GM23338 (cell line): ENCODE measurements around the gene HORMAD2.

Experiments
- CTCF ChIP-seq, 2 experiments: fragments of 200-600 bp in 1 of 2; sonication (generic) in 1 of 2; conservative IDR thresholded peaks; 2 replicates each; pipeline versions ENCODE4 v1.5.1 to v1.6.1; 2016 to 2017; ENCODE audit warnings: antibody characterized with exemption in 2 of 2, low read depth in 2 of 2, mild to moderate bottlenecking in 2 of 2, moderate library complexity in 1 of 2
- EZH2 ChIP-seq: fragments of 200-600 bp; sonication (generic); IDR thresholded peaks from one replicate; pipeline ENCODE4 v1.8.0; 2017; ENCODE audit warnings: antibody characterized with exemption, mild to moderate bottlenecking, low read depth; ENCODE audit not compliant: unreplicated experiment
- POLR2AphosphoS5 ChIP-seq: IDR thresholded peaks from 2 replicates; pipeline ENCODE4 v1.6.1; 2016; ENCODE audit warnings: antibody characterized with exemption, low read depth
- REST ChIP-seq: IDR thresholded peaks from one replicate; pipeline ENCODE4 v1.6.1; 2018; ENCODE audit warnings: antibody characterized with exemption; ENCODE audit not compliant: unreplicated experiment

GRCh38 chr22:30077279-30077880, 2.9 kb upstream of the HORMAD2 start:
- TF ChIP-seq CTCF (conservative IDR thresholded peaks at IDR 0.05; ENCODE audit: low read depth in 2 of 2) (no peak), REST (no peak), POLR2AphosphoS5 (no peak), EZH2 (no peak)
